BLaER1 treated with 17β-estradiol and CSF1 and Interleukin-3, amounts not matched to agents 10 nM and 100 nM (cell line): Measurements from ENCODE around the gene TWSG1.
"Not testable (repeated sequence)": the region's sequence is repeated elsewhere in the genome, so short reads cannot be mapped to it uniquely, and the experiment has no call there.

Source experiments
- H3K27ac ChIP-seq, 11 experiments: shearing (Covaris generic); formaldehyde crosslinking; 2 replicates each; pipeline ENCODE4 v1.8.1; 2022
- H3K27me3 ChIP-seq, 11 experiments: shearing (Covaris generic); formaldehyde crosslinking; 2 replicates each; pipeline ENCODE4 v1.8.1; 2022
- H3K36me3 ChIP-seq, 11 experiments: shearing (Covaris generic); formaldehyde crosslinking; 2 replicates each; pipeline ENCODE4 v1.8.1; 2022
- H3K4me1 ChIP-seq, 10 experiments: shearing (Covaris generic); formaldehyde crosslinking; 2 replicates each; pipeline ENCODE4 v1.8.1; 2022
- H3K4me2 ChIP-seq, 11 experiments: shearing (Covaris generic); formaldehyde crosslinking; 2 replicates each; pipeline ENCODE4 v1.8.1; 2022
- H3K4me3 ChIP-seq, 10 experiments: shearing (Covaris generic); formaldehyde crosslinking; 2 replicates each; pipeline ENCODE4 v1.8.1; 2022
- H3K9ac ChIP-seq, 11 experiments: shearing (Covaris generic); formaldehyde crosslinking; 2 replicates each; pipeline ENCODE4 v1.8.1; 2022
- H3K9me3 ChIP-seq, 11 experiments: shearing (Covaris generic); formaldehyde crosslinking; replicated peaks in 1 of 11; 2 replicates each; pipeline ENCODE4 v1.8.1; 2022
- H4K20me1 ChIP-seq, 11 experiments: shearing (Covaris generic); formaldehyde crosslinking; 2 replicates each; pipeline ENCODE4 v1.8.1; 2022
- Cebpa-rat ChIP-seq, 11 experiments: shearing (Covaris generic); IDR thresholded peaks; 2 replicates each; pipeline ENCODE4 v1.8.1; 2022

Gene TWSG1

GRCh38 chr18:9421901-9422327 is 87.3 kb downstream of the TWSG1 start:
- H4K20me1 ChIP-seq, result no peaks in the 10 kb centered on the region
- H3K4me3 ChIP-seq, result no peak overlapping the region
- peaks cover 0 to 4% (median 0%) of the 10 kb centered on the region in 11 experiments; a peak in 1 of 22 replicates for H3K36me3 ChIP-seq
- H3K27ac ChIP-seq, result no peak overlapping the region
- H3K4me1 ChIP-seq, result peaks cover 0 to 24% (median 12%) of the 10 kb centered on the region in 10 experiments; a peak in 10 of 20 replicates
- H3K9me3 ChIP-seq, result peaks cover 27 to 39% (median 31%) of the 10 kb centered on the region in 11 experiments
- TF ChIP-seq Cebpa-rat (IDR thresholded peaks at IDR 0.05), result no peak
- no peak overlapping the region for H3K4me2 ChIP-seq
- H3K27me3 ChIP-seq, result no peaks in the 10 kb centered on the region
- no peak overlapping the region for H3K9ac ChIP-seq

GRCh38 chr18:9422816-9423519 is 88.4 kb downstream of the TWSG1 start:
- no peak overlapping the region for H3K9ac ChIP-seq

GRCh38 chr18:9423648-9424047 is 89.1 kb downstream of the TWSG1 start:
- H3K9me3 ChIP-seq, result peaks cover 27 to 43% (median 31%) of the 10 kb centered on the region in 11 experiments
- H4K20me1 ChIP-seq, H3K27me3 ChIP-seq, H3K4me1 ChIP-seq, H3K36me3 ChIP-seq, H3K4me2 ChIP-seq, H3K9ac ChIP-seq, H3K4me3 ChIP-seq, H3K27ac ChIP-seq: not testable (repeated sequence)

More at GRCh38 chr18:9422816-9423519, 88.4 kb downstream of the TWSG1 start:
- TF ChIP-seq Cebpa-rat (IDR thresholded peaks at IDR 0.05), result no peak
- peaks cover 27 to 39% (median 31%) of the 10 kb centered on the region in 11 experiments for H3K9me3 ChIP-seq
- H3K4me2 ChIP-seq, result no peak overlapping the region
- peaks cover 0 to 4% (median 0%) of the 10 kb centered on the region in 11 experiments; a peak in 1 of 22 replicates for H3K36me3 ChIP-seq
- H3K27me3 ChIP-seq, result no peaks in the 10 kb centered on the region
- H4K20me1 ChIP-seq, result no peaks in the 10 kb centered on the region
- H3K4me3 ChIP-seq, result no peak overlapping the region
- no peak overlapping the region for H3K27ac ChIP-seq
- H3K4me1 ChIP-seq, result peaks cover 0 to 14% (median 3%) of the 10 kb centered on the region in 10 experiments; a peak in 8 of 20 replicates

GRCh38 chr18:9424235-9424634 is 89.7 kb downstream of the TWSG1 start:
- not testable (repeated sequence) for H4K20me1 ChIP-seq, H3K27ac ChIP-seq, H3K36me3 ChIP-seq, H3K4me1 ChIP-seq, H3K9ac ChIP-seq, H3K4me3 ChIP-seq, H3K4me2 ChIP-seq, H3K27me3 ChIP-seq
- peaks cover 27 to 43% (median 31%) of the 10 kb centered on the region in 11 experiments for H3K9me3 ChIP-seq

- peaks cover 36 to 59% (median 45%) of the 10 kb centered on the region in 11 experiments for H3K9me3 ChIP-seq
- peaks cover 0 to 5% (median 0%) of the 10 kb centered on the region in 10 experiments; a peak in 1 of 20 replicates for H3K4me1 ChIP-seq
- peaks cover 0 to 4% (median 0%) of the 10 kb centered on the region in 11 experiments; a peak in 1 of 22 replicates for H3K36me3 ChIP-seq
- H3K4me3 ChIP-seq, result no peak overlapping the region
- H3K9ac ChIP-seq, result no peak overlapping the region
- H4K20me1 ChIP-seq, result no peaks in the 10 kb centered on the region
- H3K27ac ChIP-seq, result no peak overlapping the region
- H3K27me3 ChIP-seq, result no peaks in the 10 kb centered on the region
- no peak for TF ChIP-seq Cebpa-rat (IDR thresholded peaks at IDR 0.05)
- H3K4me2 ChIP-seq, result no peak overlapping the region
Measured at GRCh38 chr18:9426753-9427152, 92.2 kb downstream of the TWSG1 start.

GRCh38 chr18:9428301-9428706 is 93.7 kb downstream of the TWSG1 start:
- Histone ChIP-seq H3K4me1 (peaks cover 3 to 11% (median 5%) of the 10 kb centered on the region in 10 experiments; a peak in 19 of 20 replicates), H3K27ac (no peak overlapping the region), H3K9ac (no peak overlapping the region), H3K36me3 (peaks cover 0 to 4% (median 0%) of the 10 kb centered on the region in 11 experiments; a peak in 1 of 22 replicates), H3K4me3 (no peak overlapping the region), H3K4me2 (no peak overlapping the region), H4K20me1 (no peaks in the 10 kb centered on the region), H3K27me3 (no peaks in the 10 kb centered on the region), H3K9me3 (peaks cover 33 to 64% (median 45%) of the 10 kb centered on the region in 11 experiments)
- TF ChIP-seq Cebpa-rat (IDR thresholded peaks at IDR 0.05), result no peak

GRCh38 chr18:9428862-9429661 is 94.5 kb downstream of the TWSG1 start:
- Histone ChIP-seq H3K27me3 (no peaks in the 10 kb centered on the region), H4K20me1 (no peaks in the 10 kb centered on the region), H3K4me1 (peaks cover 7 to 17% (median 11%) of the 10 kb centered on the region in 10 experiments; a peak in 19 of 20 replicates), H3K36me3 (peaks cover 0 to 1% (median 0%) of the 10 kb centered on the region in 11 experiments; a peak in 1 of 22 replicates), H3K9ac (no peak overlapping the region), H3K27ac (no peak overlapping the region), H3K4me3 (no peak overlapping the region), H3K9me3 (peaks cover 26 to 57% (median 37%) of the 10 kb centered on the region in 11 experiments), H3K4me2 (no peak overlapping the region)
- no peak for TF ChIP-seq Cebpa-rat (IDR thresholded peaks at IDR 0.05)

GRCh38 chr18:9429662-9429993 is 95.1 kb downstream of the TWSG1 start:
- Histone ChIP-seq H3K27ac (no peak overlapping the region), H3K9ac (no peak overlapping the region), H3K4me2 (no peak overlapping the region), H3K9me3 (peaks cover 20 to 56% (median 34%) of the 10 kb centered on the region in 11 experiments), H3K4me3 (no peak overlapping the region), H3K36me3 (no peaks in the 10 kb centered on the region), H3K4me1 (peaks cover 7 to 22% (median 14%) of the 10 kb centered on the region in 10 experiments; a peak in 19 of 20 replicates), H4K20me1 (no peaks in the 10 kb centered on the region), H3K27me3 (no peaks in the 10 kb centered on the region)
- TF ChIP-seq Cebpa-rat (IDR thresholded peaks at IDR 0.05), result no peak

- Histone ChIP-seq H3K4me1 (peaks cover 7 to 22% (median 14%) of the 10 kb centered on the region in 10 experiments; a peak in 19 of 20 replicates), H3K9me3 (peaks cover 13 to 50% (median 29%) of the 10 kb centered on the region in 11 experiments)
- H3K4me2 ChIP-seq, H3K27me3 ChIP-seq, H3K4me3 ChIP-seq, H3K27ac ChIP-seq, H4K20me1 ChIP-seq, H3K9ac ChIP-seq, H3K36me3 ChIP-seq: not testable (repeated sequence)
Measured at GRCh38 chr18:9430315-9430714, 95.7 kb downstream of the TWSG1 start.
